Stomach (tissue), 4 donors: ENCODE measurements around the gene CEP250.

Experiments used
- POLR2AphosphoS5 ChIP-seq, 3 donors: sonication (generic); formaldehyde crosslinking; IDR thresholded peaks; one replicate each; pipeline ENCODE4 v1.6.1; 2016; ENCODE audit warnings: antibody characterized with exemption in 3 of 3
- TF ChIP-seq, protein P1 (sequence below), 7 experiments: fragments of 450-650 bp in 4 of 7; fragments of 200-600 bp in 3 of 7; sonication (generic) in 3 of 7; IDR thresholded peaks; one replicate each; pipeline ENCODE4 v1.5.1; 2016 to 2019; ENCODE audit warnings: antibody characterized with exemption in 7 of 7, control low read depth in 2 of 7, mild to moderate bottlenecking in 1 of 7

DNA sequence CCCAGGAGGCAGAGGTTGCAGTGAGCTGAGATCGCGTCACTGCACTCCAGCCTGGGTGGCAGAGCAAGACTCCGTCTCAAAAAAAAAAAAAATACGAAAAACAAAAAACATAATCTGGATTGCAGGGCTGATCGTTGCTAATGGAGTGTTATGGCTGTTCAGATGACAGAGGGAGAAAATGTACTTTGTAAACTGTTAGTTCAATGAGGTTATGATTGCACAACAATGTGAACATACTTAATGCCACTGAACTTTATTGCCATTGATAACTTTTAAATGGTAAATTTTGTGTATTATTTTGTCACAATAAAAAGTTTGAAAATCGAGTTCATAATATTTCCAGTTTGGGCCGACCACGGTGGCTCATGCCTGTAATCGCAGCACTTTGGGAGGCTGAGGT lies 63.6 kb downstream of the CEP250 start:
- TF ChIP-seq, protein P1, sequence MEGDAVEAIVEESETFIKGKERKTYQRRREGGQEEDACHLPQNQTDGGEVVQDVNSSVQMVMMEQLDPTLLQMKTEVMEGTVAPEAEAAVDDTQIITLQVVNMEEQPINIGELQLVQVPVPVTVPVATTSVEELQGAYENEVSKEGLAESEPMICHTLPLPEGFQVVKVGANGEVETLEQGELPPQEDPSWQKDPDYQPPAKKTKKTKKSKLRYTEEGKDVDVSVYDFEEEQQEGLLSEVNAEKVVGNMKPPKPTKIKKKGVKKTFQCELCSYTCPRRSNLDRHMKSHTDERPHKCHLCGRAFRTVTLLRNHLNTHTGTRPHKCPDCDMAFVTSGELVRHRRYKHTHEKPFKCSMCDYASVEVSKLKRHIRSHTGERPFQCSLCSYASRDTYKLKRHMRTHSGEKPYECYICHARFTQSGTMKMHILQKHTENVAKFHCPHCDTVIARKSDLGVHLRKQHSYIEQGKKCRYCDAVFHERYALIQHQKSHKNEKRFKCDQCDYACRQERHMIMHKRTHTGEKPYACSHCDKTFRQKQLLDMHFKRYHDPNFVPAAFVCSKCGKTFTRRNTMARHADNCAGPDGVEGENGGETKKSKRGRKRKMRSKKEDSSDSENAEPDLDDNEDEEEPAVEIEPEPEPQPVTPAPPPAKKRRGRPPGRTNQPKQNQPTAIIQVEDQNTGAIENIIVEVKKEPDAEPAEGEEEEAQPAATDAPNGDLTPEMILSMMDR (IDR thresholded peaks at IDR 0.05) = no peak
- TF ChIP-seq POLR2AphosphoS5 (IDR thresholded peaks at IDR 0.05) = no peak
